Osteocyte (in vitro differentiated cells): ENCODE results near the gene PRKACA. TPM values are rescaled to one million over a fixed set of nuclear protein-coding genes. Genes with fewer than 3 reads are reported as not detected.

Experiments
- DNase-seq: peaks from one replicate; pipeline ENCODE4 v3.0.0; 2021; ENCODE audit warnings: mixed read lengths; ENCODE audit not compliant: unreplicated experiment; ENCODE audit errors: extremely low spot score
- H3K27ac Mint-ChIP-seq: one replicate; pipeline ENCODE4 v1.8.0; 2021; ENCODE audit warnings: mild to moderate bottlenecking, mixed read lengths; ENCODE audit not compliant: unreplicated experiment
- H3K27me3 Mint-ChIP-seq: one replicate; pipeline ENCODE4 v1.8.0; 2021; ENCODE audit warnings: mixed read lengths; ENCODE audit not compliant: unreplicated experiment
- H3K36me3 Mint-ChIP-seq: one replicate; pipeline ENCODE4 v1.8.0; 2021; ENCODE audit warnings: mixed read lengths; ENCODE audit not compliant: unreplicated experiment
- H3K4me1 Mint-ChIP-seq: one replicate; pipeline ENCODE4 v1.8.0; 2021; ENCODE audit warnings: mixed read lengths; ENCODE audit not compliant: unreplicated experiment
- H3K4me3 Mint-ChIP-seq: one replicate; pipeline ENCODE4 v1.8.0; 2021; ENCODE audit warnings: mild to moderate bottlenecking, moderate library complexity, mixed read lengths; ENCODE audit not compliant: unreplicated experiment
- H3K9me3 Mint-ChIP-seq: one replicate; pipeline ENCODE4 v1.8.0; 2021; ENCODE audit warnings: mixed read lengths; ENCODE audit not compliant: unreplicated experiment
- CTCF ChIP-seq: fragments of 200-600 bp; sonication (generic); IDR thresholded peaks from 2 replicates; pipeline ENCODE4 v1.5.0; 2021; ENCODE audit warnings: antibody characterized with exemption, mild to moderate bottlenecking, moderate library complexity
- total RNA-seq: library from RNA; stranded (reverse); gene quantifications from 2 replicates; pipeline ENCODE4 v1.2.1, GENCODE V29; 2021

The PRKACA gene
- total RNA-seq, 1 donor from 2014 or later, result 115 TPM

- no peak overlapping the region for H3K4me3 Mint-ChIP-seq
- no peak for TF ChIP-seq CTCF
- peaks cover 11% of the 10 kb centered on the region for H3K36me3 Mint-ChIP-seq
- no peaks in the 10 kb centered on the region for H3K9me3 Mint-ChIP-seq
- H3K4me1 Mint-ChIP-seq, result peaks cover 20% of the 10 kb centered on the region
- H3K27ac Mint-ChIP-seq, result no peak overlapping the region
- no peaks in the 10 kb centered on the region for H3K27me3 Mint-ChIP-seq
- DNase-seq, result no peak
Measured at GRCh38 chr19:14150770-14151661, 33.5 kb upstream of the PRKACA start.

- no peaks in the 10 kb centered on the region for H3K27me3 Mint-ChIP-seq
- no peaks in the 10 kb centered on the region for H3K9me3 Mint-ChIP-seq
- DNase-seq, result no peak
- TF ChIP-seq CTCF, result no peak
- H3K4me1 Mint-ChIP-seq, result peaks cover 26% of the 10 kb centered on the region
- H3K4me3 Mint-ChIP-seq, result no peak overlapping the region
- H3K36me3 Mint-ChIP-seq, result peaks cover 10% of the 10 kb centered on the region
- H3K27ac Mint-ChIP-seq, result no peak overlapping the region
Measured at GRCh38 chr19:14150041-14150769, 32.6 kb upstream of the PRKACA start.

GRCh38 chr19:14149509-14149994, 32.0 kb upstream of the PRKACA start:
- Mint-ChIP-seq H3K36me3 (peaks cover 7% of the 10 kb centered on the region), H3K4me1 (peaks cover 28% of the 10 kb centered on the region), H3K4me3 (no peak overlapping the region), H3K9me3 (no peaks in the 10 kb centered on the region), H3K27ac (peak overlapping the region; percentile 8), H3K27me3 (no peaks in the 10 kb centered on the region)
- no peak for DNase-seq
- no peak for TF ChIP-seq CTCF

GRCh38 chr19:14148751-14149410, 31.3 kb upstream of the PRKACA start:
- TF ChIP-seq CTCF, result no peak
- Mint-ChIP-seq H3K27me3 (no peaks in the 10 kb centered on the region), H3K9me3 (no peaks in the 10 kb centered on the region), H3K4me3 (no peak overlapping the region), H3K27ac (no peak overlapping the region), H3K36me3 (peaks cover 7% of the 10 kb centered on the region), H3K4me1 (peaks cover 28% of the 10 kb centered on the region)
- no peak for DNase-seq
